Left ventricle myocardium inferior (tissue), 1 donor: Measurements from ENCODE around the gene LRRN3. TPM values are rescaled to one million over a fixed set of nuclear protein-coding genes. Genes with fewer than 3 reads are reported as not detected.

ENCODE experiments used
- DNase-seq: peaks from one replicate; pipeline ENCODE4 v3.0.0-alpha.2; 2020
- H3K27ac ChIP-seq: fragments of 200-600 bp; replicated peaks from 2 replicates; pipeline ENCODE4 v1.8.0; 2021
- H3K27me3 ChIP-seq: fragments of 200-600 bp; 2 replicates; pipeline ENCODE4 v1.8.0; 2021; ENCODE audit warnings: low read depth
- H3K36me3 ChIP-seq: fragments of 200-600 bp; 2 replicates; pipeline ENCODE4 v1.8.0; 2021
- H3K4me1 ChIP-seq: fragments of 200-600 bp; 2 replicates; pipeline ENCODE4 v1.8.0; 2021
- H3K4me3 ChIP-seq: fragments of 200-600 bp; 2 replicates; pipeline ENCODE4 v1.8.0; 2021; ENCODE audit warnings: mild to moderate bottlenecking, moderate library complexity
- H3K9me3 ChIP-seq: fragments of 200-600 bp; replicated peaks from 2 replicates; pipeline ENCODE4 v1.8.0; 2021
- intact Hi-C: fragments of 100-400 bp; cut with micrococcal nuclease; formaldehyde crosslinking; loops from one replicate; pipeline ENCODE4 v1.11.0; 2022
- total RNA-seq: library from RNA; stranded (reverse); fragmentation: NEBNext Ultra II Directional; extraction: Animal tissue kit (Norgen Biotek cat#: 25700); gene quantifications from one replicate; pipeline ENCODE4 v1.2.1, GENCODE V29; 2021
- TF ChIP-seq, protein P1 (sequence below): fragments of 200-600 bp; IDR thresholded peaks from 2 replicates; pipeline ENCODE4 v1.8.0; 2021; ENCODE audit warnings: antibody characterized with exemption, mild to moderate bottlenecking, borderline replicate concordance
- donor health status: DM: no; HTN: yes; CAD: no; lungs with severe emphysema.

The LRRN3 gene
- total RNA-seq, 1 donor from 2014 or later, result 7.4 TPM

DNA sequence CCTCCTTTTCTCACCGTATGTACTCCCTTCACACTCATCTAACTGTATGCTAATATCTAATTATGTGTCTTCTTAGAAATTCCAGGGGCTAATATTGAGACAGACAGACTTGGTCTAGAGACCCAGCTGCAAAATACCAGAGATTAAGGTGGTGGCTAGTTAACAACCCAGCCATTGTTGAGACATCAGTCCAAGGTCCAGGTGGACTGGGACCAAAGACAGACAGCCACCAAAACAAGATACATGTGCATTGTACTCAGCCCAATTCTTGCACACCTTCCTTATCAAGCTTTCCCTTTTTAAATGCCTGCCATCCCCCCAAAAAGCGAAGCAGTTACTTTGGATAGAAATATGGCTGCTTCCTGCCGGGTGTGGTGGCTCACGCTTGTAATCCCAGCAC is 43.3 kb upstream of the LRRN3 start:
- Histone ChIP-seq H3K36me3 (no peaks in the 10 kb centered on the region), H3K9me3 (no peaks in the 10 kb centered on the region), H3K4me3 (no peak overlapping the region), H3K27ac (no peak overlapping the region), H3K27me3 (no peaks in the 10 kb centered on the region), H3K4me1 (no peaks in the 10 kb centered on the region)
- no peak for DNase-seq
- intact Hi-C loops, result no loop called here
- TF ChIP-seq, protein P1, sequence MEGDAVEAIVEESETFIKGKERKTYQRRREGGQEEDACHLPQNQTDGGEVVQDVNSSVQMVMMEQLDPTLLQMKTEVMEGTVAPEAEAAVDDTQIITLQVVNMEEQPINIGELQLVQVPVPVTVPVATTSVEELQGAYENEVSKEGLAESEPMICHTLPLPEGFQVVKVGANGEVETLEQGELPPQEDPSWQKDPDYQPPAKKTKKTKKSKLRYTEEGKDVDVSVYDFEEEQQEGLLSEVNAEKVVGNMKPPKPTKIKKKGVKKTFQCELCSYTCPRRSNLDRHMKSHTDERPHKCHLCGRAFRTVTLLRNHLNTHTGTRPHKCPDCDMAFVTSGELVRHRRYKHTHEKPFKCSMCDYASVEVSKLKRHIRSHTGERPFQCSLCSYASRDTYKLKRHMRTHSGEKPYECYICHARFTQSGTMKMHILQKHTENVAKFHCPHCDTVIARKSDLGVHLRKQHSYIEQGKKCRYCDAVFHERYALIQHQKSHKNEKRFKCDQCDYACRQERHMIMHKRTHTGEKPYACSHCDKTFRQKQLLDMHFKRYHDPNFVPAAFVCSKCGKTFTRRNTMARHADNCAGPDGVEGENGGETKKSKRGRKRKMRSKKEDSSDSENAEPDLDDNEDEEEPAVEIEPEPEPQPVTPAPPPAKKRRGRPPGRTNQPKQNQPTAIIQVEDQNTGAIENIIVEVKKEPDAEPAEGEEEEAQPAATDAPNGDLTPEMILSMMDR, result no peak

DNA sequence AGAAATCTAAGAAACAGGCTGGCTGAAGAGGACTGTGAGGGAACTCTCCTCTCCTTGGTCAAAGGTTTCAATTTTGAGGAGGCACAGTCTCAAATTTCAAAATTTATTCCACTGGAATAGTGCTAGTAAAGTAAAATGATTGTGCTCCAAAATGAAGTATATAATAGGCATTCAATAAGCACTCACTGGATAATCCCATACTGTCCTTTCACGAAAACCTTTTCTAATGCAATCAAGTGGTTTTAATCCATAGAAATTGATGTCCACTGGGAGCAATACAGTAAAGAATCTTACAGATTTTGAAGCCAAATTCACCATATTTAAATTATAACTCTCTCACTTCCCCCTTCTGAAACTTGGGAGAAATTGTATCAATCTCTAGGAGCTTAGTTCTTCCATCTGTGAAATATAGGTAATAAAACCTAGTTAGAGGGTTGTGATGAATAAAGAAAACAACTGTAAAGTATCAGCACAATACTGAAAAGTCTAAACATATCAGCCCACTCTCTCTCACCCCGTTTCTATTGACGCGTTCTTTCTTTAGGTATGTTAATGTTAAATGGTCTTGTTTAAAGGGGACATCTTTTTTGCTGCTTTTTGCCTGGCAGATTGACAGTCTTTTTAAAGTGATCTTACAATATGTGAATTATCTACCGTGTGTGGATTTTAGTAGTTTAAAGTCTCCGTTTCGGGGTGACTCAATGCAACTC is 40.8 kb upstream of the LRRN3 start:
- no peak for DNase-seq
- no peak overlapping the region for H3K27ac ChIP-seq
- intact Hi-C loops, result no loop called here
- H3K36me3 ChIP-seq, result no peaks in the 10 kb centered on the region
- peaks cover 7% of the 10 kb centered on the region for H3K4me1 ChIP-seq
- TF ChIP-seq, protein P1, result no peak
- H3K4me3 ChIP-seq, result no peak overlapping the region
- no peaks in the 10 kb centered on the region for H3K9me3 ChIP-seq
- H3K27me3 ChIP-seq, result no peaks in the 10 kb centered on the region

DNA sequence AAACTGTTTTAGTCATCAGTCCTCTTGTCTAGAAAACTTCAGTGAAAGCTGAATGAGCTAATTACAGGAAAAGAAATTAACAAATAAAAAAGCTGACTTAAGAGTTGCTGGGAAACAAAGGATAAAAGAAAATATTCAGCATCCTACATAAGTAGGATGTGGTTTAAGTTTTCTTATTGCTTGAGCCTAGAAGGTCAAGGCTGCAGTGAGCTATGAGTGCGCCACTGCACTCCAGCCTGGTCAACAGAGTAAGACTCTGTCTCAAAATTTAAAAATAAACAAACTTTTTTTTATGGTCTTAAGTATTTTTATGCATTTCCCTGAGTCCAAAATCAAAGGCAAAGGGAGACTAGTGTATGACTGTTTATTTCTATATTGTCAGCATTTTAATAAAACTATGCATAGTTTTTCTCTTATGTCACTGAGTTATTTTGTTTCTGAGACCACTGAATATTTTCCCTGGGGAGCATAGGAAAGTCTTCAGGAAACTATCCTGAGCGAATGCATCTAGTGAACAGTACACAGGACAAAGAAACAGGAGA is 40.0 kb upstream of the LRRN3 start:
- intact Hi-C loops, result no loop called here
- H3K4me1 ChIP-seq, result peaks cover 7% of the 10 kb centered on the region
- TF ChIP-seq, protein P1, result no peak
- DNase-seq, result no peak
- no peak overlapping the region for H3K4me3 ChIP-seq
- H3K27me3 ChIP-seq, result no peaks in the 10 kb centered on the region
- no peaks in the 10 kb centered on the region for H3K9me3 ChIP-seq
- no peak overlapping the region for H3K27ac ChIP-seq
- H3K36me3 ChIP-seq, result no peaks in the 10 kb centered on the region

DNA sequence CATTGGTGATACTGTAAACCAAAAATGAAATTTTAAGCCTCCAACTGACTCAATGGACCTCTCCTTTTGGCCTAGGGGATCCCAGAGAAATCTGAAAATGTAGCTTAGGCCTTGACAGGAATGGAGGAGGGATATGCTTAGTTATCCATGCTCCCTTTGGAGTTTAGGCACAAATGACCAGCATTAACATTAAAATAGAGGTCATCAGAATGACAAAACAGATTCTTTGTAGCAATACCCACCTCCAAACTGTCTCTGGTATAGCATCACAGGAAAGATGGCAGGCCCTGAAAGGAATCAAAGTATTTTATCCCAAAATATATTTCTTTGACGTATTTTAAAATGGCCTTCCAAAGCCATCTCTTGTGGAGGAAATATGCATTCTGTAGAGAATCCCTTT is 39.1 kb upstream of the LRRN3 start:
- Histone ChIP-seq H3K4me1 (peaks cover 7% of the 10 kb centered on the region), H3K36me3 (no peaks in the 10 kb centered on the region), H3K4me3 (no peak overlapping the region), H3K27ac (no peak overlapping the region), H3K9me3 (no peaks in the 10 kb centered on the region), H3K27me3 (no peaks in the 10 kb centered on the region)
- no peak for DNase-seq
- intact Hi-C loops, result no loop called here
- TF ChIP-seq, protein P1, result no peak

DNA sequence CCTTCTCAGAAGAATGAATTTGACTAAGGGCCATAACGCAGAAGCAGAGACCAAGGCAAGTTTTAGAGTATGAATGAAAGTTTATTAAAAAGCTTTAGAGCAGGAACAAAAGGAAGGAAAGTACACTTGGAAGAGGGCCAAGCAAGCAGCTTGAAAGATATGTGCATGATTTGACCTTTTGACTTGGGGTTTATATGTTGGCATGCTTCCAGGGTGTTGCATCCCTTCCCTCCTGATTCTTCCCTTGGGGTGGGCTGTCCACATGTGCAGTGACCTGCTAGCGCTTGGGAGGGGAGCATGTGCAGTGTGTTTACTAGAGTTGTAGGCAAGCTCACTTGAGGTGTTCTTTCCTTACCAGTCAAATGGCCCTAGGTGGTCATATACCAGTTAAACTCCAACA is 37.9 kb upstream of the LRRN3 start:
- no peak overlapping the region for H3K27ac ChIP-seq
- H3K27me3 ChIP-seq, result no peaks in the 10 kb centered on the region
- H3K9me3 ChIP-seq, result no peaks in the 10 kb centered on the region
- no peak for DNase-seq
- H3K36me3 ChIP-seq, result no peaks in the 10 kb centered on the region
- intact Hi-C loops, result no loop called here
- TF ChIP-seq, protein P1, result no peak
- H3K4me1 ChIP-seq, result peaks cover 7% of the 10 kb centered on the region
- no peak overlapping the region for H3K4me3 ChIP-seq
